Measurements from ENCODE around the gene DDX1.
A peak's percentile ranks its signal among the peaks of the same experiment; 100 is the strongest.

Gene DDX1

DNA sequence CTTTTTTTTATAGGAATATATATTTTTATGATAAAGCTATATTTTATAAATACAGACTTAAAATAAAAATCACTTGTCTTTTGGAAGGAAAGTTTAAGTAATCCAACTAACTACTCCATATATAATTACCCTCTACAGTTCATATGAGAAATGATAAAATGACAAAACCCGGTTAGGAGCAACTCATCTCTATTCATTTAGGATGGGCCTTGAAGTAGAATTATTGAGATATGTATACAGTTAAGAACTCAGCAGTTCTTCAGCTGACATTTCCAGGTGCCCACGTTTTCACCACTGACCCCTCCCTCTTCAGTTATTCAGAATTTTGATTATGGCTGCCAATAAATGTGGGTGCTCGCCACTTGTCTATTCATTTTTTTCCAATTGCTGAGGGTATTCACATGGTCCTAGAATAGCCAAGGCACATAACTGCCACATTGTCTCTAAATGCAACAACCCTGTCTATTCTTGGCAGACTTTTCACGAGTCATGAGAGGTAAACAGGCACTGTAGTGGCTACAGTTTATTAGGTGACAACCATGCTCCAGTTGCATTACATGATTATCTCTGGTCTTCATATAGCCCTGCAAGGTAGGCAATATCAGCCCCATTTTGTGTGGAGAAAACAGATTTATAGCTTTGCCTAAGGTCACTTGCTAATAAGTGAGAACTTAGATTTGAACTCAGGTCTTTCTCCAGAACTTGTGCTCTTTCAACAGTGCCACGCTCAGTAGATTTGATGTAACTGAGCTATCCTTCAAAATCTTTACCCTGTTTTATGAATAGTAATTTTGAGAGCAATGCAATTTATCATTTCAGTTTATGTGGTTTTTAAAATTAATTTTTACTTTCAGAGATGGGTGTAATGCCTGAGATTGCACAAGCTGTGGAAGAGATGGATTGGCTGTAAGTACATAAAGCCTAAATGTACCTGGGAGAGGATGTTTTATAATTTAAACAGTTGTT is 2.9 kb downstream of the DDX1 start:
- Histone ChIP-seq H4K20me1 (ENCODE audit: insufficient read depth, low read length, poor library complexity, severe bottlenecking) (peaks cover 18% of the 10 kb centered on the region), H3K27me3 (ENCODE audit: insufficient read depth, low read length, poor library complexity, severe bottlenecking) (no peaks in the 10 kb centered on the region), H3K36me3 (ENCODE audit: insufficient read depth, low read length) (peaks cover 37% of the 10 kb centered on the region; the same call in 1 of the 2 replicates), H3F3A (ENCODE audit: low read depth) (no peaks in the 10 kb centered on the region; the same call in 1 of the 2 replicates), H3K9ac (ENCODE audit: low read depth, low read length, poor library complexity, severe bottlenecking) (no peak overlapping the region), H3K4me2 (ENCODE audit: low read depth, low read length, poor library complexity, severe bottlenecking) (peak overlapping the region; percentile 91), H3K4me3 (ENCODE audit: low read length, poor library complexity, severe bottlenecking) (peak overlapping the region; percentile 85), H3K9me2 (replicated peaks; ENCODE audit: low read depth, low read length) (no peaks in the 10 kb centered on the region), H3K9me3 (ENCODE audit: insufficient read depth, low read depth, low read length) (no peaks in the 10 kb centered on the region), H3K79me2 (ENCODE audit: insufficient read depth, low read length) (peaks cover 52% of the 10 kb centered on the region), H2AFZ (ENCODE audit: low read length) (no peak overlapping the region), H3K4me1 (ENCODE audit: insufficient read depth, low read length, poor library complexity, severe bottlenecking) (peaks cover 41% of the 10 kb centered on the region)
- TF ChIP-seq, protein P1, sequence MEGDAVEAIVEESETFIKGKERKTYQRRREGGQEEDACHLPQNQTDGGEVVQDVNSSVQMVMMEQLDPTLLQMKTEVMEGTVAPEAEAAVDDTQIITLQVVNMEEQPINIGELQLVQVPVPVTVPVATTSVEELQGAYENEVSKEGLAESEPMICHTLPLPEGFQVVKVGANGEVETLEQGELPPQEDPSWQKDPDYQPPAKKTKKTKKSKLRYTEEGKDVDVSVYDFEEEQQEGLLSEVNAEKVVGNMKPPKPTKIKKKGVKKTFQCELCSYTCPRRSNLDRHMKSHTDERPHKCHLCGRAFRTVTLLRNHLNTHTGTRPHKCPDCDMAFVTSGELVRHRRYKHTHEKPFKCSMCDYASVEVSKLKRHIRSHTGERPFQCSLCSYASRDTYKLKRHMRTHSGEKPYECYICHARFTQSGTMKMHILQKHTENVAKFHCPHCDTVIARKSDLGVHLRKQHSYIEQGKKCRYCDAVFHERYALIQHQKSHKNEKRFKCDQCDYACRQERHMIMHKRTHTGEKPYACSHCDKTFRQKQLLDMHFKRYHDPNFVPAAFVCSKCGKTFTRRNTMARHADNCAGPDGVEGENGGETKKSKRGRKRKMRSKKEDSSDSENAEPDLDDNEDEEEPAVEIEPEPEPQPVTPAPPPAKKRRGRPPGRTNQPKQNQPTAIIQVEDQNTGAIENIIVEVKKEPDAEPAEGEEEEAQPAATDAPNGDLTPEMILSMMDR (conservative IDR thresholded peaks at IDR 0.05; ENCODE audit: low read length) = no peak
- TF ChIP-seq EZH2phosphoT487 (IDR thresholded peaks at IDR 0.05; ENCODE audit: borderline replicate concordance) = no peak

DNA sequence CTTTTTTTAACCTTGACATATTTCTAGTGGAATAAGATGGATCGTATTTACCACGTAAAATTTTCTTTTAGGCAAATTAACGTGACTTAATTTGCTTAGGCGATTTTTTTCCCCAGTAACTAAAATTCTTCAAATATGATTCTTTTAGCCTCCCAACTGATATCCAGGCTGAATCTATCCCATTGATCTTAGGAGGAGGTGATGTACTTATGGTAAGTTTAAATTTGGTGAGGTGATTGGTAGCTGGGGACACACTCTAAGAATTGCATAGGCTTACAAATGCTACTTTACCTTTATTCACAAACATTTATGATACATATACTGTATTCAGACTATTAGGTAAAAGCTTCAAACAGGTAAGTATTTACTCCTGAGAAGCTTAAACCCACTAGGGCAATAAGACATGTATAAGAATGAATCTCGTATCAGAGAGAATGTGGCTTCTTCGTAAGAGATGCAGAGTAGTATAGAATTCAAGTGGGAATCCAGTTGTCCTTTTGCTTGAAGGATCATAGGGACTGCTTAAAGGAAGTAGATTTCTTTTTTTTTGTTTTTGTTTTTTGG is 3.8 kb downstream of the DDX1 start:
- no peak overlapping the region for H3K4me3 ChIP-seq (ENCODE audit: low read length, poor library complexity, severe bottlenecking)
- peaks cover 52% of the 10 kb centered on the region for H3K79me2 ChIP-seq (ENCODE audit: insufficient read depth, low read length)
- H3K9me2 ChIP-seq (replicated peaks; ENCODE audit: low read depth, low read length) = no peaks in the 10 kb centered on the region
- H3K27me3 ChIP-seq (ENCODE audit: insufficient read depth, low read length, poor library complexity, severe bottlenecking) = no peaks in the 10 kb centered on the region
- H3K4me2 ChIP-seq (ENCODE audit: low read depth, low read length, poor library complexity, severe bottlenecking) = peak overlapping the region; percentile 91
- peaks cover 45% of the 10 kb centered on the region; the same call in 1 of the 2 replicates for H3K36me3 ChIP-seq (ENCODE audit: insufficient read depth, low read length)
- no peaks in the 10 kb centered on the region for H3K9me3 ChIP-seq (ENCODE audit: insufficient read depth, low read depth, low read length)
- TF ChIP-seq, protein P1 (conservative IDR thresholded peaks at IDR 0.05; ENCODE audit: low read length) = no peak
- TF ChIP-seq EZH2phosphoT487 (IDR thresholded peaks at IDR 0.05; ENCODE audit: borderline replicate concordance) = no peak
- H2AFZ ChIP-seq (ENCODE audit: low read length) = no peak overlapping the region
- peaks cover 49% of the 10 kb centered on the region for H3K4me1 ChIP-seq (ENCODE audit: insufficient read depth, low read length, poor library complexity, severe bottlenecking)
- peaks cover 22% of the 10 kb centered on the region for H4K20me1 ChIP-seq (ENCODE audit: insufficient read depth, low read length, poor library complexity, severe bottlenecking)
- H3K9ac ChIP-seq (ENCODE audit: low read depth, low read length, poor library complexity, severe bottlenecking) = no peak overlapping the region
- H3F3A ChIP-seq (ENCODE audit: low read depth) = no peaks in the 10 kb centered on the region; the same call in 1 of the 2 replicates

DNA sequence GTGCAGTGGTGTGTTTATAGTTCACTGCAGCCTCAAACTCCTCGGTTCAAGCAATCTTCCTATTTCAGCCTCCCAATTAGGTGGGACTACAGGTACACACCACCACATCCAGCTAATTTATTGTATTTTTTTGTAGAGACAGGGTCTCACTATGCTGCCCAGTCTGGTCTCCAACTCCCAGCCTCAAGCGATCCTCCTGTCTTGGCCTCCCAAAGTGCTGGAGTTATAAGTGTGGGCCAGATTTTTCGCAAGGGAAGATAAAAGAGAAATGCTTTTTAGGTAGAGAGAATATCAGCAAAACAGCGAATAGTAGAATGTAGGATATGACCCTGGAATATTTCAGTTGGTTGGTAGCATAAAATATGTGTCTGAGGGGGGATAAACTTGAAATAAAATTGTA is 4.3 kb downstream of the DDX1 start:
- Histone ChIP-seq H3K9ac (ENCODE audit: low read depth, low read length, poor library complexity, severe bottlenecking) (no peak overlapping the region), H3F3A (ENCODE audit: low read depth) (no peaks in the 10 kb centered on the region; the same call in 1 of the 2 replicates), H3K36me3 (ENCODE audit: insufficient read depth, low read length) (peaks cover 49% of the 10 kb centered on the region; the same call in 1 of the 2 replicates), H3K9me3 (ENCODE audit: insufficient read depth, low read depth, low read length) (no peaks in the 10 kb centered on the region), H3K4me3 (ENCODE audit: low read length, poor library complexity, severe bottlenecking) (peak overlapping the region; percentile 23), H2AFZ (ENCODE audit: low read length) (no peak overlapping the region), H4K20me1 (ENCODE audit: insufficient read depth, low read length, poor library complexity, severe bottlenecking) (peaks cover 22% of the 10 kb centered on the region), H3K4me2 (ENCODE audit: low read depth, low read length, poor library complexity, severe bottlenecking) (peak overlapping the region; percentile 91), H3K4me1 (ENCODE audit: insufficient read depth, low read length, poor library complexity, severe bottlenecking) (peaks cover 53% of the 10 kb centered on the region), H3K9me2 (replicated peaks; ENCODE audit: low read depth, low read length) (no peaks in the 10 kb centered on the region), H3K79me2 (ENCODE audit: insufficient read depth, low read length) (peaks cover 51% of the 10 kb centered on the region), H3K27me3 (ENCODE audit: insufficient read depth, low read length, poor library complexity, severe bottlenecking) (no peaks in the 10 kb centered on the region)
- no peak for TF ChIP-seq EZH2phosphoT487 (IDR thresholded peaks at IDR 0.05; ENCODE audit: borderline replicate concordance)
- TF ChIP-seq, protein P1 (conservative IDR thresholded peaks at IDR 0.05; ENCODE audit: low read length) = no peak

Data from Loucy (cell line).